COLO668 (cell line): ENCODE measurements around the gene TUBA4B.
A peak's percentile ranks its signal among the peaks of the same experiment; 100 is the strongest.
"Not testable (repeated sequence)": the region's sequence is repeated elsewhere in the genome, so short reads cannot be mapped to it uniquely, and the experiment has no call there.

Source experiments
- DNase-seq: peaks from one replicate; lab custom pipeline; 2025; ENCODE audit not compliant: unreplicated experiment; lab: John Stamatoyannopoulos, UW

TUBA4B gene

GRCh38 chr2:219273937-219274336 is 20.9 kb downstream of the TUBA4B start:
- no peak for DNase-seq

DNA sequence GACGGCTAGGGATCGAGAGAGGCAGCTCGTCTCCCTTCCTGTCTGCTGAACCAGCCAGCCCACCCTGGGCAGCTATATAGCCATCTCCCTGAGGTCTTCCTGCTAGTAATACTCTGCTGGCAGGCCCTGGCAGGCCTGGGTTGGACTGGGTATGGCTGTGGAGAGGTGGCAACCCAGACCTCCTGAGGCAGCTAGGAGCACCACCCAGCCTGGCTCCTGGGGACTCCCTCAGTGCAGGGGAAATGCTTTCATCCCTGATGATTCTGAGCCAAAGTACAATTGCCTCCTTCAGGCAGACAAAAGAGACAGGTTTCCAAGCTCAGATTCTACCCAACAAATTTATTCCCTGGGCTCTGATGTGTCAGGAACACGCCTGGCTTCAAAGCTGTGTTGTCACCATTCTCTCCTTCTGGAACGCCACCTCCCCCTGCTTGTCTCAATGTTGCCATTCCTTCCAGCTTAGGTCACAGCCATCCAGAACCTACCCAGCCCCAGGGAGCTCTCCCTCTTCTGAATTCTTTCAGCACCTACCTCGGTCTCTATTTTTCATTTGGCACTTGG is 21.4 kb downstream of the TUBA4B start:
- DNase-seq = no peak

DNA sequence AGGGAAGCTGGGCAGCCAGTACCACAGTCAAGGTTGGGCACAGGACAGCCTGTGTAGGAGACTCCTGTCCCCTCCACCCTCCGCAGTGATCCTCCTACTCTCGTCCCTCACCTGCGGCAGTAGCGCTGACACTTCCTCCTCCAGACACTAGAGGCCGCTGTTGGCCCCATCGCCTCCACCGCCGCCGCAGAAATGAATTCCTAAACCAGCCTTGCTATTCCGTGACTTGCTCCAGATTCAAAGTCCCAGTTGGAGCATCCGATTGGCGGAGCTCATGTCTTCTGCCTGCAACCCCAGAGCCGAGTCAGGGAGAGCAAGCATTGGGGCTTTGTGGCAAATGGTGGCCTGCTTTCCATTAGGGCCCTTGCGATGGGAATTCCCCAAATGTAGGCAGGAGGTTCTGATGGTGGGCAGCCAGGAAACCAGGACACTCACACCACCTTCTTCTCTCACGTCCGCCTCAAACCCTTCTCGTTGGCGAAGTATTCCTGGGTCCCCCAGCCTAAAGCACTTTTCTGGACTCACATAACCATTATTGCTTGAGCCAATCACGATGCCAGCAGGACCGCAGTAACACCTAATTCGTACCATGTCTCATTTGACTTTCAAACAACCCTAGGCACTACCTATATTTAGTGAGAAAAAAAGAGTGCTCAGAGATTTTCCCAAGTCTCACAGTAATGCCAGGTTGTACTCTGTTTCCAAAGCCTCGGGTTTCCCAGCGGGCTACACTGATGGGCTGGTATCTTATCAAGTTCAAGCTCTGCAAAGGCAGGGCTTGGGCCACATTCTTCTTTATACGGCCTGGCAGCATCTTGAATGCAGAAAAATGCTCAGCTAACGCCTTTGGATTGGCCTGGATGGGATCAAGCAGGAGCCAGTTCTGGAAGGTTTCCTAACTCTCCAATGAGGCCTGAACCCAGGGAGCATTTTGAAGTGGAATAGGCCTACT is 24.9 kb downstream of the TUBA4B start:
- peak; percentile 73 for DNase-seq

DNA sequence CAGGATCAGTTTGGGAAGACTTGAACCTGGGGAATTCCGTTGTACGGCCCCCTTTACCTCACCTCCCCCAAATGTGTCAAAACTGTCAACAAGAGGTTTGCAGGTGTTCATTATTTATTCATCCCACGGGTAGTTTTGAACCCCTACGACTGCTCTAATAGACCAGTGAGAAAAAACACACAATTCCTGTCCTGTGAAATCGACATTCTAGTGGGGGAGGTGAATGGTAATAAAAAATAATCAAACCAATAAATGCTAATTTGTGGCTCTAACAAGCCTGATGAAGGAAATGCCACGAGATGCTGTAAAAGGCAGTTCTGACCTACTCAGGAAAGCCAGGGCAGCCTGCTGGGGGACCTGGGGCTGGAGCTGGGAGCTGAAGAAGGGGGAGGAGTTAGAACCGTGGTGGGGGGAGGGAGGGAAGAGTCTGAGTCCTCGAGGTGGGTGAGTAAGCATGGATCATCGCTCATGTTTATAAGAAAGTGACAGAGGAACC is 25.7 kb downstream of the TUBA4B start:
- DNase-seq = no peak

- peak; percentile 99 for DNase-seq
These were observed 26.3 kb downstream of the TUBA4B start, which contains the start of gene DNAJB2 for GRCh38 chr2:219279151-219279915. DNAJB2 (plus strand) TSS chr2:219279366; CDS start chr2:219279834, 468 bp downstream.

DNA sequence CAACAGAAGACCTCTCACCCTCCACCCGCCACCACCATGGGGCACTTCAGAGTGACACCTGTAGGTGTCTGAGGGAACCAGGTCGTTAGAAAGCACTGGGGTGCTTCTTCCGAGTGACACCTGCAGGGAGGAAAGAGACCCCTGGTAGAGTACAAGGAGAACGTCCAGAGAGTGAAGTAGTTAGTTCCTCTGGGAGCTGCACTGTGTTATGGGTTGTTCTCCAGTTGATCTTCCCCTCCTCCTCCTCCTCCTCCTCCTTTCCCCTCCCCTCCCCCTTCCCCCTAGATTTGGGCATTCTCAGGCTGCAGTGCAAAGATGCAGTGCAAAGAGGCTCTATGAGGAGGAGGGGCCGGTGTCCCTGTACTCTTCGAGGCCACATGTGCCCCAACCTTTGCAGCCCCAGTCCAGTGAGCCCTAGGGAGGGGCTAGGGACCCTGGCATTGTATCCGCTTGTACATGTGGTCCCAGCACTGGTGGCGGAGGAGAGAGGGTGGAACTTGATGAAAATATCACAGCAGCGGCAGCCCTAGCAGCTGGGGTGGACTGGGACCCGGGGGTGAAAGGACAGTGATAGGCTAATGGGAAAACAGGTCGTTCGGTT is 27.0 kb downstream of the TUBA4B start:
- no peak for DNase-seq

DNA sequence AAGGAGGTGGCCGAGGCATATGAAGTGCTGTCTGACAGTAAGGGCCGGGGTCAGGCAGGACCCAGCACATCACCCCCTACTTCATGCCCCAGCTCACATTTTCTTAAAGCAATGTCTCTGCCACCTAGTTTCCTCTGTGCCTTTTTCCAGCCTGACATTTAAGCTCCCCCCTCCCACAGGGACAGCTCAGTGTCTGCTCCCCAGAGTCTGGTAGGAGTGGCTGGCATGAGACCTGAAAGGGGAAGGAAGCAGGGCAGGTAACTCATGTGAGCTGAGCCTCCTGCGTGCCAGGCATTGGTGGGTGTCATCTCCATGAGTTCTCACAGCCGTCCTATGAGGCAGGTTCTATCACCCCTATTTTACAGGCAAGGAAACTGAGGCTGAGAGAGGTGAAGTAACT is 27.6 kb downstream of the TUBA4B start:
- DNase-seq = no peak

DNA sequence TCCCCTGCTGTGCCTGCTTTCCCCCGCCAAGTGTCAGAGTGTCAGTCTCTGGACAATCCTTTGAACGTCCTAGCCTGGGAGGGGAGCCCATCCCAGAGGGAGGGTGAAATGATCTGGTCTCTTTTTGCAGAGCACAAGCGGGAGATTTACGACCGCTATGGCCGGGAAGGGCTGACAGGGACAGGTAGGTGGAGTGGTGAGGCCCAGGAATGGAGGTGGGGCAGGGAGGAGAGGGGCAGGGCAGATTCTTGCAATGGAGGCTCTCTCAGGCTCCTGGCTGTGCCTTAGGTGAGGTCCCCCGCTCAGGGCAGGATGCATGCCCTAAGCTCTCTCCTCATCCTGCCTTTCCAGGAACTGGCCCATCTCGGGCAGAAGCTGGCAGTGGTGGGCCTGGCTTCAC is 28.5 kb downstream of the TUBA4B start:
- DNase-seq = no peak

DNA sequence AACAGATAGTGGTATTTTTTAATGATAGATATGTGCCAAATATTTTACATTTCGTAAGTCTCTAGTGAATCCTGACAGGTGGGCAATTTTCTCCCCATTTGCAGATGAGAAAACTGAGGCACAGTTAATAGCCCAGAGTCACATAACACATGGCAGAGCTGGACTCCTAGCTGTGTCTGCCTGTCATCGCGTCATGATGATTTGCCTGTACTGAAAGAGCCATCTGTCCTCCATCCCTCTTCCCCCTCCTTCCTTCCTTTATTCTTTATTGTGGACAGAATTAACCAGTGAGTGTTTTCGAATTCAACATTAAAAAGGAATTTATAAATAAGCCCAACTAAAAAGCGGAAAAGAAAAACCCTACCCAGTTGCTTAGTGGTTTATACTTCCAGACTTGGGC is 29.3 kb downstream of the TUBA4B start:
- no peak for DNase-seq

DNA sequence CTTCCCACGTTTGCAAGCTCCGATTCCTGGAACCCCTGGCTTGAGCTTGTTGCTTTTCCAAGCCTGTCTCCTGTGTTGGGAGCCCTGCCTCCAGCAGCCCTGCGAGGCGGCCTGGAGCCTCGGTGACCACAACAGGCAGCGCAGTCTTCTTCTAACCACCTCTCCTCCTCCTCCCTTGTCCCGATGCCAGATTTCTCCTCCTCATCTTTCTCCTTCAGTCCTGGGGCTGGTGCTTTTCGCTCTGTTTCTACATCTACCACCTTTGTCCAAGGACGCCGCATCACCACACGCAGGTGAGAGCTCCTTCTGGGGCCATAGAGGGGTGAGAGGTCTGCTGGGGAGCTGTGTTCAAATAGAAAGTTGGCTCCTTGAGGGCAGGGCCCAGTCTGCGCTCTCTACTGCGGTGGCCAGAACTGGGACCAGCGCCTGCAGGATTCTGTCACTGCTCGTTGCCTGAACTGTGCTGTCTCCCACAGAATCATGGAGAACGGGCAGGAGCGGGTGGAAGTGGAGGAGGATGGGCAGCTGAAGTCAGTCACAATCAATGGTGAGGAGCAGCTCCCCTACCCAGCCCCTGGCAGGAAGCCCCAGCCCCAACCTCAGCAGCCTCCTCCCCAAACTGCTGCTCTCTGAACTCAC is 30.0 kb downstream of the TUBA4B start:
- no peak for DNase-seq

DNA sequence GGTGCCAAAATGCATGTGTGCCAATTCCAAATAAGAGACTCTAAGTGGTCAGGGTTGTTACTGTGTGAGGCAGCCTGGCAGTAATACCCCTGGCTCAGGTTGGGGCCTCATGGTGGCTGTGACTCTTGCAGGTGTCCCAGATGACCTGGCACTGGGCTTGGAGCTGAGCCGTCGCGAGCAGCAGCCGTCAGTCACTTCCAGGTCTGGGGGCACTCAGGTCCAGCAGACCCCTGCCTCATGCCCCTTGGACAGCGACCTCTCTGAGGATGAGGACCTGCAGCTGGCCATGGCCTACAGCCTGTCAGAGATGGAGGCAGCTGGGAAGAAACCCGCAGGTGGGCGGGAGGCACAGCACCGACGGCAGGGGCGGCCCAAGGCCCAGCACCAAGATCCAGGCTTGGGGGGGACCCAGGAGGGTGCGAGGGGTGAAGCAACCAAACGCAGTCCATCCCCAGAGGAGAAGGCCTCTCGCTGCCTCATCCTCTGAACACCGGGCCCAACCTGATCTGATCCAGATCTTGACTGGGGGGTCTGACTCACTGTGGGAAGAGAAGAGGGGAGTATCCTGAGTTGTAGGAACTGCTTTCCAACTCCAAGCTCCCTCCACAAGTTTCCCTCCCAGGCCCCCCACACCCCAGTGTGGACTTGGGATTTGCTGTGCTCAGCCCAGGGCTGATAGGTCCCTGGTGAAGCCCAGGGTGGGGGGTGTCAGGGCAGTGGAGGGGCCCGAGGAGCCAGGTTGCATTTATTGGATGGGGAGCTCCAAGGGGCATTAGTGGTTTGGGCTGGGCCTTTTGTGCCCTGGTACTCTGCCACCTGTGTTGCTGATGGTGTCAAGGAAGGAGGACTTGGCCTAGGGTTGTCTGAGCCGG is 31.7 kb downstream of the TUBA4B start:
- DNase-seq = no peak

DNA sequence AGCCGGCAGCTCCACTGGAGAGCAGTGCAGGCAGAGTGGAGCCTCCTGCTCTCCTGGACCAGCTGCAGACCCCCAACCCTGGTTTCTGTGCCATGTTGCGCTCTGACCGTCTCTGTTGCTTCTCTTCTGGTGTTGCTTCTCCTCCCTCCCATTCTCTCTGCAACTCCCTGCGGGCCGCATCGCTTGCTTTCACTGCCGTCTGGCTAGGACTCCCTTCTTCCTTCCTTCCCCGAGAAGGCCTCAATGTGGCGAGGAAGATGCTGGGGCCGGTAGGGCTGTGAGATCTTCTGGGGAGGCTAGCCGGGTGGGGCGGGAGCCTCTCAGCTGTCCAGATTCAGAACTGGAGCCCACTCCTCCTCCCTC is 32.3 kb downstream of the TUBA4B start:
- DNase-seq = no peak

GRCh38 chr2:219285894-219286425 is 32.9 kb downstream of the TUBA4B start:
- no peak for DNase-seq

DNA sequence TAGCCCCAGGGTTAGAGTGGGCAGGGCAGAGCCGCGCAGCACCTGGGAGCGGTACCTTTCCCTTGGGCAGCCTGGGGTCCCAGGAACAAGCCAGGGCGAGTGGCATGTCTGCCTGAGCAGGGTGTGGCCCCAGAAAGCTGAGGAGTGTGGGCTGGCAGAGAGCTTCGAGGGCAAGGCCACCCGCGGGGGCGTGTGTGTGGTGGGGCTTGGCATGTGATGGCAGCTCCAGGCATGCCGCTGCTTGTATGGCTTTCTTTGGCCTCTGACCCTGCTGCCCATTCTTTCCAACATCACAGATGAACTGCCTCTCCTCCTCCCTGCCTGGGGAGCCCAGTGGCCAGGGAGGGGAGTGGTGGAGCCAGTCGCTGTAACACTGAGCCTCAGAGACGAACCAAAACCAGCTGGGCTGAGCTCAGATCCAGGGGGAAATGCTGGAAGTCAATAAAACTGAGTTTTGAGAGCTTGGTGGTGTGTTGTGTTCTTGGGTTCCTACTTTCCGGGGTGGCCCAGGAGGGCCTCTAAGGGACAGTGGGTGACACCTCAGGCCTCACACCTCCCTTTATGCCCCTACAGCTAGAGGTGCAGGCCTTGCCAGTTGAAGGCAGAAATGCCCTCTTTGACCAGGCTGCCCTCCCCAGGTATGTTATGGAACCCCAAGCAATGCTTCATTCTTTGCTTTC is 33.5 kb downstream of the TUBA4B start:
- DNase-seq = no peak

GRCh38 chr2:219287116-219287440 is 34.0 kb downstream of the TUBA4B start:
- DNase-seq = not testable (repeated sequence)

GRCh38 chr2:219287580-219288265 is 34.7 kb downstream of the TUBA4B start:
- DNase-seq = no peak

- DNase-seq = no peak
These were observed 36.1 kb downstream of the TUBA4B start for GRCh38 chr2:219289195-219289536.

DNA sequence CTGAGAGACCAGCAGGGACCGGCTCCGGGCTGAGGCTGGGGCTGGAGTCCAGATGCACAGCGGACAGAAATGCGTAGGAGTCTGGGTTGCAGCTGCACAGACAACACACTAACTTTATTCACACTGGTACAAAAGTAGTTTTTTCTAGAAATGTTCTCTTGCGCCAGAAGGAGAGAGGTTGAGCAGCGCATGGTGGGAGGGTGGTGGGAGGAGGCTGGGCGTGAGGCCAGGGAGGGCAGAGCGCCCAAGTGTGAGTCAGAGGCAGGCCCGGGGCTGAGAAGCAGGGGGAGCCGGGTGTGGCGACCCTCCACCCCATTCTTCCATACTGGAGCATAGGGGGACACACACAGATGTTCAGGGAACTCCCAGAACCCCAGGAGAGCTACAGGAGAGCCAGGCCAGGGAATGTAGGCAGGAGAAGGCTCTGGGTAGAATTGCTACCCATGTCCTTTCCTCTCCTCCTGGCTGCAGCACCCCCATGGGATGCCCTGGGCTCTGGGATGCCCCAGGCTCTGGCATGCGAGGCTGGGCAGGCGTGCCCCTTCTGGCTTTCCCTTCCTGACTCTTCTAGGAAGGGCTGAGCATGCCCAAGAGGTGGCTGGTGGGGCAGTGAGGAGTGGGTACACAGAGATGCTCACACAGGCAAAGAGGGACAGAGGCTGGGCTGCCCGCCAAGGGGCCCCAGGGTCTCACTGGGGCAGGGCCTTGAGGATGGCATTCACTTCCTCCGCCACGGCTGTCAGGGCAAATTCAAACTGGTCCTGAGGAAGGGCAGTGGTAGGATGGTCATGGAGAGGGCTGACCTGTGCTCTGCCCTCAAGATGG is 36.7 kb downstream of the TUBA4B start:
- no peak for DNase-seq
